PC-3 (cell line): ENCODE results near the gene SPATA16. TPM values are rescaled to one million over a fixed set of nuclear protein-coding genes. Genes with fewer than 3 reads are reported as not detected.

Experiments used
- ATAC-seq: fragments of 200-7000 bp; cut with Tn5 transposase; 2 replicates; pipeline ENCODE4 v1.9.1; 2020; ENCODE audit warnings: mild to moderate bottlenecking, moderate library complexity
- BruUV-seq: library from RNA; stranded (reverse); fragments of 400-500 nt; replicated peaks from 2 replicates; lab custom pipeline; 2021; lab: Mats Ljungman, UMichigan
- CTCF ChIA-PET: fragments of 300-600 bp; sonication (Branson Sonifier 250); formaldehyde crosslinking; loops from one replicate; lab custom pipeline; 2022; ENCODE audit warnings: antibody characterized with exemption; lab: Charles Lee
- POLR2A ChIA-PET: fragments of 300-600 bp; sonication (Branson Sonifier 250); formaldehyde crosslinking; loops from one replicate; lab custom pipeline; 2022; ENCODE audit warnings: antibody characterized with exemption; ENCODE audit not compliant: unreplicated experiment; lab: Charles Lee
- DNase-seq: peaks from one replicate; pipeline ENCODE4 v3.0.0-alpha.2; 2015
- H2AFZ ChIP-seq: fragments of 300-600 bp; sonication (generic); 2 replicates; pipeline ENCODE4 v1.6.0; 2016; ENCODE audit warnings: antibody characterized with exemption, low read length
- H3F3A ChIP-seq: fragments of 300-600 bp; sonication (generic); one replicate; pipeline ENCODE4 v1.6.0; 2017; ENCODE audit warnings: antibody characterized with exemption, low read length, control low read depth, mild to moderate bottlenecking; ENCODE audit not compliant: unreplicated experiment
- H3K27ac ChIP-seq: fragments of 300-600 bp; sonication (generic); 2 replicates; pipeline ENCODE4 v1.5.1; 2016; ENCODE audit warnings: mild to moderate bottlenecking, low read length
- H3K27me3 ChIP-seq: fragments of 300-600 bp; sonication (generic); 2 replicates; pipeline ENCODE4 v1.6.1; 2016; ENCODE audit warnings: low read length, mixed read lengths
- H3K36me3 ChIP-seq: fragments of 300-600 bp; sonication (generic); 2 replicates; pipeline ENCODE4 v1.6.1; 2016; ENCODE audit warnings: low read depth, mixed run types, low read length, mixed read lengths
- H3K4me1 ChIP-seq: fragments of 300-600 bp; sonication (generic); 2 replicates; pipeline ENCODE4 v1.5.1; 2016; ENCODE audit warnings: low read length; ENCODE audit not compliant: insufficient read depth
- H3K4me2 ChIP-seq: fragments of 300-600 bp; sonication (generic); 2 replicates; pipeline ENCODE4 v1.6.0; 2016; ENCODE audit warnings: low read length
- H3K4me3 ChIP-seq: fragments of 300-600 bp; sonication (generic); 2 replicates; pipeline ENCODE4 v1.5.1; 2016; ENCODE audit warnings: mild to moderate bottlenecking, low read length, mixed read lengths
- H3K79me2 ChIP-seq: fragments of 300-600 bp; sonication (generic); 2 replicates; pipeline ENCODE4 v1.6.1; 2017; ENCODE audit warnings: low read length, mixed read lengths
- H3K9ac ChIP-seq: fragments of 300-600 bp; sonication (generic); 2 replicates; pipeline ENCODE4 v1.6.0; 2016; ENCODE audit warnings: mild to moderate bottlenecking, low read length
- H3K9me2 ChIP-seq: fragments of 300-600 bp; sonication (generic); replicated peaks from 2 replicates; pipeline ENCODE4 v1.6.1; 2016; ENCODE audit warnings: mixed run types, low read length, mixed read lengths
- H3K9me3 ChIP-seq: fragments of 300-600 bp; sonication (generic); 2 replicates; pipeline ENCODE4 v1.6.1; 2016; ENCODE audit warnings: low read length, mixed read lengths
- H4K20me1 ChIP-seq: fragments of 300-600 bp; sonication (generic); 2 replicates; pipeline ENCODE4 v1.6.1; 2016; ENCODE audit warnings: low read length, mixed read lengths
- CTCF ChIP-seq: fragments of 300-600 bp; sonication (generic); conservative IDR thresholded peaks from 2 replicates; pipeline ENCODE4 v1.5.1; 2017; ENCODE audit warnings: antibody characterized with exemption, low read depth, mild to moderate bottlenecking, low read length
- EZH2 ChIP-seq: fragments of 300-600 bp; sonication (generic); IDR thresholded peaks from one replicate; pipeline ENCODE4 v1.6.1; 2017; ENCODE audit warnings: antibody characterized with exemption, mild to moderate bottlenecking, low read length; ENCODE audit not compliant: unreplicated experiment
- EZH2phosphoT487 ChIP-seq: fragments of 300-600 bp; sonication (generic); IDR thresholded peaks from 2 replicates; pipeline ENCODE4 v1.6.1; 2018; ENCODE audit warnings: mild to moderate bottlenecking, antibody characterized with exemption, low read length, borderline replicate concordance
- intact Hi-C: fragments of 100-400 bp; cut with micrococcal nuclease; formaldehyde crosslinking; loops from 2 replicates; pipeline ENCODE4 v1.9.0; 2023
- total RNA-seq: library from RNA; depleted of rRNA; stranded (reverse); fragments of >200 nt; gene quantifications from 2 replicates; pipeline ENCODE4 v1.2.3, GENCODE V29; 2014

SPATA16 gene
- total RNA-seq, 1 experiment from 2014 or later, result not detected

DNA sequence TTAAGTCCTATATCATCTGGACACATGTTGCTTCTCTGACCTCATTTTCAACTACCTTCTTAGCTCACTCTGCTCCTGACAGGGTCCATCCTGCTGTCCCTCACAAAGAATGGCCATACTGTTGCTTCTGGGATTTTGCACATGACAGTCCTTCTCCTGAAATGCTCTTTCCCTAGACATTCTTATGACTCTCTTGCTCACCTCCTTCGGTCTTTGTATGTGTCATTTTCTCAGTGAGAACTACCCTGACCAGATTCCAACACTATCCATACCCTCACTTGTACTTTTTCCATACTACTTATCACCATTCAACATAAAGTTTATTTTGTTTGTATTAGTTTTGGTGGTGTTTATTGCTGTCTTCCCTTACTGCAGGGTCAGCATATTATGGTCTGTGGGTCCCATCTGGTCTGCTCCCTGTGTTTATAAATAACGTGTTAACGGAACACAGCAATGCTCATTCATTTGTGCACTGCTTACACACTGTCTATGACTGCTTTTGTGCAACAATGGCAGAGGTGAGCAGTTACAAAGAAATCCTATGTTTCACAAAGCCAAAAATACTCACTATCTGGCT lies 159.5 kb downstream of the SPATA16 start:
- BruUV-seq, result no TSS peak
- CTCF ChIA-PET, result no interaction called here

GRCh38 chr3:172980849-172981248 lies 160.2 kb downstream of the SPATA16 start:
- CTCF ChIA-PET, result no interaction called here
- H3K4me2 ChIP-seq, result no peak overlapping the region
- no peak overlapping the region for H3K9ac ChIP-seq
- ATAC-seq, result no peak
- peaks cover 20% of the 10 kb centered on the region; the same call in 1 of the 2 replicates for H3K27me3 ChIP-seq
- no peaks in the 10 kb centered on the region for H3K79me2 ChIP-seq
- TF ChIP-seq EZH2 (no peak), EZH2phosphoT487 (no peak), CTCF (no peak)
- H3F3A ChIP-seq, result no peaks in the 10 kb centered on the region
- no peak for DNase-seq
- H3K4me1 ChIP-seq, result no peaks in the 10 kb centered on the region
- intact Hi-C loops, result loop anchor here (10.0 kb wide), 1 partner anchor 146 kb away; no protein-coding TSS in a partner anchor
- H3K9me2 ChIP-seq, result no peaks in the 10 kb centered on the region
- H3K36me3 ChIP-seq, result no peaks in the 10 kb centered on the region
- H3K4me3 ChIP-seq, result no peak overlapping the region
- BruUV-seq, result no TSS peak
- H3K27ac ChIP-seq, result no peak overlapping the region
- no peaks in the 10 kb centered on the region for H4K20me1 ChIP-seq
- H3K9me3 ChIP-seq, result no peaks in the 10 kb centered on the region
- POLR2A ChIA-PET, result no interaction called here
- H2AFZ ChIP-seq, result no peak overlapping the region

More for the DNA sequence above, 159.5 kb downstream of the SPATA16 start:
- no peak overlapping the region for H2AFZ ChIP-seq
- no peaks in the 10 kb centered on the region for H3K4me1 ChIP-seq
- TF ChIP-seq EZH2phosphoT487, result no peak
- no peak for TF ChIP-seq EZH2
- TF ChIP-seq CTCF, result no peak
- no peak overlapping the region for H3K4me3 ChIP-seq
- no peak overlapping the region for H3K4me2 ChIP-seq
- H3K9ac ChIP-seq, result no peak overlapping the region
- peaks cover 20% of the 10 kb centered on the region; the same call in 1 of the 2 replicates for H3K27me3 ChIP-seq
- intact Hi-C loops, result loop anchor here (10.0 kb wide), 1 partner anchor 147 kb away; no protein-coding TSS in a partner anchor
- no peak overlapping the region for H3K27ac ChIP-seq
- no peaks in the 10 kb centered on the region for H3K36me3 ChIP-seq
- POLR2A ChIA-PET, result no interaction called here
- no peaks in the 10 kb centered on the region for H4K20me1 ChIP-seq
- H3F3A ChIP-seq, result no peaks in the 10 kb centered on the region
- no peaks in the 10 kb centered on the region for H3K79me2 ChIP-seq
- DNase-seq (no peak), ATAC-seq (no peak)
- no peaks in the 10 kb centered on the region for H3K9me3 ChIP-seq
- H3K9me2 ChIP-seq, result no peaks in the 10 kb centered on the region

GRCh38 chr3:172977696-172978095 lies 163.3 kb downstream of the SPATA16 start:
- TF ChIP-seq EZH2phosphoT487 (no peak), CTCF (no peak), EZH2 (no peak)
- H3F3A ChIP-seq, result no peaks in the 10 kb centered on the region
- no peak overlapping the region for H3K27ac ChIP-seq
- no peaks in the 10 kb centered on the region for H4K20me1 ChIP-seq
- no peak overlapping the region for H3K4me3 ChIP-seq
- no peak overlapping the region for H3K9ac ChIP-seq
- ChIA-PET POLR2A (no interaction called here), CTCF (no interaction called here)
- no TSS peak for BruUV-seq
- H3K4me2 ChIP-seq, result no peak overlapping the region
- ATAC-seq (no peak), DNase-seq (no peak)
- peaks cover 35% of the 10 kb centered on the region for H3K27me3 ChIP-seq
- intact Hi-C loops, result no loop called here
- no peaks in the 10 kb centered on the region for H3K79me2 ChIP-seq
- no peaks in the 10 kb centered on the region for H3K4me1 ChIP-seq
- no peak overlapping the region for H2AFZ ChIP-seq
- no peaks in the 10 kb centered on the region for H3K9me3 ChIP-seq
- H3K36me3 ChIP-seq, result no peaks in the 10 kb centered on the region
- no peaks in the 10 kb centered on the region for H3K9me2 ChIP-seq
